NCI-H1417 (cell line): Measurements from ENCODE around the gene CTBP1.
A peak's percentile ranks its signal among the peaks of the same experiment; 100 is the strongest.

Experiments
- DNase-seq, 3 experiments: peaks; one replicate each; lab custom pipeline; 2025; lab: John Stamatoyannopoulos, UW

CTBP1 gene

GRCh38 chr4:1174941-1175634, 73.8 kb downstream of the CTBP1 start:
- DNase-seq, result no peak

- no peak for DNase-seq
Observed at GRCh38 chr4:1172971-1173757, 75.8 kb downstream of the CTBP1 start.

GRCh38 chr4:1172228-1172851, 76.6 kb downstream of the CTBP1 start, which contains the start of gene SPON2:
SPON2 (minus strand) TSS chr4:1172583.
- no peak for DNase-seq

- DNase-seq, result no peak
Observed at GRCh38 chr4:1171311-1172227, 77.4 kb downstream of the CTBP1 start.

- DNase-seq, result no peak
Observed at GRCh38 chr4:1170976-1171310, 78.0 kb downstream of the CTBP1 start.

- no peak for DNase-seq
Observed at GRCh38 chr4:1170156-1170975, 78.6 kb downstream of the CTBP1 start.

- no peak for DNase-seq
Observed at GRCh38 chr4:1169691-1170096, 79.2 kb downstream of the CTBP1 start.

GRCh38 chr4:1169171-1169671, 79.7 kb downstream of the CTBP1 start:
- DNase-seq, result no peak

- DNase-seq, result no peak
Observed at GRCh38 chr4:1168191-1169101, 80.5 kb downstream of the CTBP1 start.

- DNase-seq, result peak in 1 of 3 experiments; percentile 81
Observed at GRCh38 chr4:1167244-1167949, 81.5 kb downstream of the CTBP1 start.

- DNase-seq, result no peak
Observed at GRCh38 chr4:1166509-1167243, 82.3 kb downstream of the CTBP1 start.

GRCh38 chr4:1164956-1165545, 83.9 kb downstream of the CTBP1 start:
- DNase-seq, result no peak

- DNase-seq, result no peak
Observed at GRCh38 chr4:1164444-1164843, 84.5 kb downstream of the CTBP1 start.

GRCh38 chr4:1164040-1164439, 84.9 kb downstream of the CTBP1 start:
- no peak for DNase-seq
